Testis (tissue), 3 donors: Measurements from ENCODE around the gene COL25A1. TPM values are rescaled to one million over a fixed set of nuclear protein-coding genes. Genes with fewer than 3 reads are reported as not detected.

Experiments
- DNase-seq: peaks from one replicate; pipeline ENCODE4 v3.0.0-alpha.2; 2019
- H3K27ac ChIP-seq, 2 donors: fragments of 200-600 bp; sonication (generic); one replicate each; pipeline ENCODE4 v1.5.1; 2019
- H3K27me3 ChIP-seq: fragments of 200-600 bp; sonication (generic); one replicate; pipeline ENCODE4 v1.5.1; 2019
- H3K36me3 ChIP-seq: fragments of 200-600 bp; sonication (generic); one replicate; pipeline ENCODE4 v1.5.1; 2017; ENCODE audit warnings: low read depth; ENCODE audit errors: missing control alignments
- H3K4me1 ChIP-seq: fragments of 200-600 bp; sonication (generic); one replicate; pipeline ENCODE4 v1.5.1; 2019
- H3K4me3 ChIP-seq, 2 donors: fragments of 200-600 bp; sonication (generic); one replicate each; pipeline ENCODE4 v1.5.1; 2017 to 2019
- H3K9me3 ChIP-seq: fragments of 200-600 bp; sonication (generic); one replicate; pipeline ENCODE4 v1.5.1; 2017
- POLR2A ChIP-seq: fragments of 450-650 bp; IDR thresholded peaks from one replicate; pipeline ENCODE4 v1.6.1; 2017; ENCODE audit warnings: antibody characterized with exemption, mild to moderate bottlenecking, moderate library complexity
- whole genome bisulfite sequencing, 2 donors: methylation state at CpG; one replicate each; pipeline ENCODE4 v1.1.5; 2018; 5-methylcytosine and 5-hydroxymethylcytosine counted together
- intact Hi-C: fragments of 100-400 bp; cut with DNase I; formaldehyde crosslinking; loops from one replicate; pipeline ENCODE4 v1.15.1; 2023; ENCODE audit warnings: low total_unique reads
- polyA plus RNA-seq: library from polyadenylated mRNA; stranded (reverse); fragments of 350-450 nt; fragmentation: Illumina TruSeq; extraction: RNeasy Lipid Tissue Mini Kit (QIAGEN cat#74804); gene quantifications from one replicate; pipeline ENCODE4 v1.2.3, GENCODE V29; 2014; ENCODE audit warnings: low read depth, low replicate concordance; ENCODE audit not compliant: insufficient read depth
- total RNA-seq, 2 donors: library from RNA; depleted of rRNA; stranded (reverse); fragments of >200 nt; gene quantifications; one replicate each; pipeline ENCODE4 v1.2.3, GENCODE V29; 2016
- TF ChIP-seq, protein P1 (sequence below), 3 experiments: fragments of 450-650 bp in 2 of 3; fragments of 200-600 bp in 1 of 3; sonication (generic) in 1 of 3; IDR thresholded peaks; one replicate each; pipeline ENCODE4 v1.5.1; 2016 to 2019; ENCODE audit warnings: antibody characterized with exemption in 3 of 3, mild to moderate bottlenecking in 2 of 3, moderate library complexity in 1 of 3

COL25A1 gene
- total and polyA plus RNA-seq, 3 donors from 2014 or later, result 11.7 to 19.2 (median 17.2) TPM

DNA sequence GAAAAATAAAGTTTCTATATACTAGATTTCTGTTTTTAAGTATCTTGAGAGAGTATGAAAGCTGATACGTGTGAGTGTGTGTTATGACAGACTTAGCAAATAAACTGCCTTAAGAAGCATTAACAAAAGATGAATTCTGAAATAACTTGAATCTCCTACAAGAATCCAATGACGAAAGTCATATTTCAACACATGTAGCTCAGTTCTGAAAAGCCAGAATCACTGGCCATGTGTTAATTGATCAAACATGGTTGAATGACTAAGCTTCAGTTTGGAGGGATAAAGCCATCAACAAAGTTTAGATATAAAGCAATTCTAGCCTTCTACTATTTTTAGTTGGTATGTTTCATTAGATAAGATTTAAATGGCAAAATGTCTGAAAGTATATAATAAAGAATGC lies 451.1 kb downstream of the COL25A1 start:
- Histone ChIP-seq H3K9me3 (no peaks in the 10 kb centered on the region), H3K4me3 (no peak overlapping the region), H3K4me1 (no peaks in the 10 kb centered on the region), H3K36me3 (no peaks in the 10 kb centered on the region), H3K27me3 (no peaks in the 10 kb centered on the region), H3K27ac (no peak overlapping the region)
- no peak for TF ChIP-seq POLR2A
- TF ChIP-seq, protein P1, sequence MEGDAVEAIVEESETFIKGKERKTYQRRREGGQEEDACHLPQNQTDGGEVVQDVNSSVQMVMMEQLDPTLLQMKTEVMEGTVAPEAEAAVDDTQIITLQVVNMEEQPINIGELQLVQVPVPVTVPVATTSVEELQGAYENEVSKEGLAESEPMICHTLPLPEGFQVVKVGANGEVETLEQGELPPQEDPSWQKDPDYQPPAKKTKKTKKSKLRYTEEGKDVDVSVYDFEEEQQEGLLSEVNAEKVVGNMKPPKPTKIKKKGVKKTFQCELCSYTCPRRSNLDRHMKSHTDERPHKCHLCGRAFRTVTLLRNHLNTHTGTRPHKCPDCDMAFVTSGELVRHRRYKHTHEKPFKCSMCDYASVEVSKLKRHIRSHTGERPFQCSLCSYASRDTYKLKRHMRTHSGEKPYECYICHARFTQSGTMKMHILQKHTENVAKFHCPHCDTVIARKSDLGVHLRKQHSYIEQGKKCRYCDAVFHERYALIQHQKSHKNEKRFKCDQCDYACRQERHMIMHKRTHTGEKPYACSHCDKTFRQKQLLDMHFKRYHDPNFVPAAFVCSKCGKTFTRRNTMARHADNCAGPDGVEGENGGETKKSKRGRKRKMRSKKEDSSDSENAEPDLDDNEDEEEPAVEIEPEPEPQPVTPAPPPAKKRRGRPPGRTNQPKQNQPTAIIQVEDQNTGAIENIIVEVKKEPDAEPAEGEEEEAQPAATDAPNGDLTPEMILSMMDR (IDR thresholded peaks at IDR 0.05), result no peak
- 94 to 96% methylated on average over 2 of the region's 2 CpGs for WGBS, 2 donors
- DNase-seq, result no peak
- intact Hi-C loops, result no loop called here

DNA sequence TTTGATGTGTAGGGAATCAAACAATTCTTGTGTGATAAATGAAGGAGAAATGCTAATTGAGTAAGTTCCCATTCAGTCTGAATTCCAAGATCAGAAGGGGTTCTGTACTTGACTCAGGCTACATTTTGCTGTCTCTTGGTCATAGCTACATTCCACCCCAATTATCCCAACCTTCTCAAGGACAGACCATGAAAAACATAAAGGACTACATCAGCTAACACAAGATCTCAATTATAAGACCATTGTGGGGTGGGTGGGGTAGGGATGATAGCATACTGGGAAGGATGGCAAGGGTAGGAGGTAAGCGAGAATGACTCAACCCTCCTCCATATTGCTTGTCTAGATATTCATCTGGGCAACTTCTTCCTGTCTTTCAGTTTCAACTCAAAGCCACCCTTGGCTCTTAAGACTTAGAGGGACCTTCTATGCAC lies 452.2 kb downstream of the COL25A1 start:
- intact Hi-C loops, result no loop called here
- H3K27ac ChIP-seq, result no peak overlapping the region
- no peaks in the 10 kb centered on the region for H3K27me3 ChIP-seq
- no peaks in the 10 kb centered on the region for H3K36me3 ChIP-seq
- H3K9me3 ChIP-seq, result no peaks in the 10 kb centered on the region
- no peaks in the 10 kb centered on the region for H3K4me1 ChIP-seq
- DNase-seq, result no peak
- TF ChIP-seq, protein P1 (IDR thresholded peaks at IDR 0.05), result no peak
- TF ChIP-seq POLR2A, result no peak
- 89 to 92% methylated on average over 1 of the region's 1 CpG for WGBS, 2 donors
- no peak overlapping the region for H3K4me3 ChIP-seq

DNA sequence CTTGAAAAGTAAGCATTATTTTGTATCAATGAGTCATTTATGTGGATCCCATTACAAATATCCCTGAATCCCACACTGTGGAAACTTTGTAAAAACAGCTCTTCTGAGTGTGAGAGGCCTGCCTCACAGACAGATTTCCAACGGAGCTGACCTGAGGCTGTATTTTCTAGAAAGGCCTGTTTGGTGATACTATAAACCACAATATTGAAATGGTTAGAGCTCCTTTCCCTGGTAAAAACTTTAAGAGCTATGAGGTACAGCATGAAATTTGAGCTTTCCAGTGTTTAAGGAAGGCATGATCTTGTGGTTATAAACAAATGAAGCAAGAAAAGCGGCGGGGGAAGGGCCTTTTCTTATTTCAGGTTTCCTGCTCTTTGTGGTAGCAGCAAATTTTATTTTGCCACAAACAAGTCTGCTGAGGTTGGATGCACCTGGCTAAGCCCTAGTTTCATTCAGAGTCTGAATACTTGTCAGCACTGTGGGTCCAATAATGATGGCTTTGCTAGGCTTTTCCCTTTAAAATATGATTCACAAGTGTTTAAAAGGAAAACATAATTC lies 452.8 kb downstream of the COL25A1 start:
- 78 to 84% methylated on average over 3 of the region's 3 CpGs for WGBS, 2 donors
- Histone ChIP-seq H3K27me3 (no peaks in the 10 kb centered on the region), H3K36me3 (no peaks in the 10 kb centered on the region), H3K4me3 (no peak overlapping the region), H3K4me1 (no peaks in the 10 kb centered on the region), H3K9me3 (no peaks in the 10 kb centered on the region), H3K27ac (no peak overlapping the region)
- intact Hi-C loops, result no loop called here
- DNase-seq, result no peak
- TF ChIP-seq, protein P1 (IDR thresholded peaks at IDR 0.05), result no peak
- no peak for TF ChIP-seq POLR2A

DNA sequence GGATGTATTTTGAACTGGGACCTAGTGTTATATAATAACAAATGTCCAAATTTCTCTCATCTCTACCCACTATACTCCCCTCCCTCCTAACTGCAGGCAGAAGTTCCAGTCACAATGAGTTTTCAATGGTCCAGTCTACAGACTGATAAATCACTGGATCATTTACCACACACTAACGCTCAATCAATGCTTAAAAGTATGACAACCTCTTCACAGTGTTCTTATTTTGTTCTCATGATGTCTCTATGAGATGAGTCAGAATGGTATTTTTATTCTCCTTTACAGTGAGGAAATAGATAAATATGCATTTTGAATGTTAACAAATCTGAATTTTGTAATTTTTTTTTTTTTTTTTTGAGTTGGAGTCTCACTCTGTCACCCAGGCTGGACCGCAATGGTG lies 455.9 kb downstream of the COL25A1 start:
- H3K4me1 ChIP-seq, result no peaks in the 10 kb centered on the region
- 91 to 93% methylated on average over 2 of the region's 2 CpGs for WGBS, 2 donors
- DNase-seq, result no peak
- H3K27me3 ChIP-seq, result no peaks in the 10 kb centered on the region
- H3K36me3 ChIP-seq, result no peaks in the 10 kb centered on the region
- no peak overlapping the region for H3K27ac ChIP-seq
- no peak for TF ChIP-seq POLR2A
- TF ChIP-seq, protein P1 (IDR thresholded peaks at IDR 0.05), result no peak
- H3K4me3 ChIP-seq, result no peak overlapping the region
- intact Hi-C loops, result no loop called here
- H3K9me3 ChIP-seq, result no peaks in the 10 kb centered on the region

DNA sequence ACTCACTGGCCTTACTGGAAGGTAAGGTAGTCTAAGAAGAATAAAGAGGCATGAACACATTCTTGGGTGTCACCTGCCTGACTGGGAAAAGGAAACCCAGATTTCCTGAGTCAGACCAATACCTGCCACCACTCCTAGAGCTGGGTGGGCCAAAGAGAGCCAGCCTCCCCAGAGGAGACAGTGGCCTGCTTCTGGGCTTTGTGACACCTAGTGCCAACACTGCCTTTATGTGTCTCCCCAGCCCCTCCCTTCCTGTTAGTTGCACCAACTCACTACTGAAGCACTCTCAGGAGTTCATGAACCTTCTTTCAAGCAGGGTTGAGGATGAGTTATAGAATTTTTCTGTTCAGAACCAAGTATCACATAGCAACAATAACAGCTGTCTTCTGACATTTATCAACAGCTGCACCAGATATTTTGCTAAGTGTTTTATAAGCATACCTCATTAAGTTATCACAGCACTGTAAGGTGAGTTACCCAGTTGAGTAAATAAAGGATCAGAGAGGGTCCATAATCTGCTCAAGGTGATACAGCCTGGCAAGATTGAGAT lies 462.0 kb downstream of the COL25A1 start:
- DNase-seq, result no peak
- no peaks in the 10 kb centered on the region for H3K36me3 ChIP-seq
- no peak overlapping the region for H3K27ac ChIP-seq
- no peaks in the 10 kb centered on the region for H3K4me1 ChIP-seq
- H3K27me3 ChIP-seq, result no peaks in the 10 kb centered on the region
- intact Hi-C loops, result no loop called here
- no peak overlapping the region for H3K4me3 ChIP-seq
- H3K9me3 ChIP-seq, result no peaks in the 10 kb centered on the region
- no peak for TF ChIP-seq POLR2A
- TF ChIP-seq, protein P1 (IDR thresholded peaks at IDR 0.05), result no peak
